GM19324 (cell line): ENCODE data around the gene APOO.
"Not testable (repeated sequence)": the region's sequence is repeated elsewhere in the genome, so short reads cannot be mapped to it uniquely, and the experiment has no call there.

Source experiments
- ATAC-seq: cut with Tn5 transposase; IDR thresholded peaks from one replicate; pipeline ENCODE4 v1.9.1; 2021; ENCODE audit warnings: mild to moderate bottlenecking, moderate library complexity; ENCODE audit not compliant: unreplicated experiment, low FRiP score

APOO gene

GRCh38 chrX:23907111-23907497 lies 634 bp downstream of the APOO start:
- ATAC-seq = no peak

- no peak for ATAC-seq
These were observed 3.6 kb downstream of the APOO start for GRCh38 chrX:23904096-23904495.

GRCh38 chrX:23902419-23902818 lies 5.3 kb downstream of the APOO start:
- ATAC-seq = no peak

- ATAC-seq = no peak
These were observed 5.9 kb downstream of the APOO start for GRCh38 chrX:23901805-23902204.

- no peak for ATAC-seq
These were observed 6.7 kb downstream of the APOO start for GRCh38 chrX:23901060-23901459.

- no peak for ATAC-seq
These were observed 7.4 kb downstream of the APOO start for GRCh38 chrX:23900220-23900797.

- no peak for ATAC-seq
These were observed 9.3 kb downstream of the APOO start for GRCh38 chrX:23898412-23898959.

GRCh38 chrX:23896981-23897380 lies 10.8 kb downstream of the APOO start:
- ATAC-seq = no peak

GRCh38 chrX:23896539-23896938 lies 11.2 kb downstream of the APOO start:
- ATAC-seq = not testable (repeated sequence)

GRCh38 chrX:23894993-23895392 lies 12.7 kb downstream of the APOO start:
- ATAC-seq = not testable (repeated sequence)

GRCh38 chrX:23890933-23891332 lies 16.8 kb downstream of the APOO start:
- no peak for ATAC-seq

- no peak for ATAC-seq
These were observed 18.7 kb downstream of the APOO start for GRCh38 chrX:23888887-23889501.

- no peak for ATAC-seq
These were observed 19.8 kb downstream of the APOO start for GRCh38 chrX:23887918-23888317.

GRCh38 chrX:23887451-23887850 lies 20.3 kb downstream of the APOO start:
- ATAC-seq = no peak

GRCh38 chrX:23885803-23886202 lies 21.9 kb downstream of the APOO start:
- no peak for ATAC-seq

GRCh38 chrX:23884427-23885024 lies 23.2 kb downstream of the APOO start:
- ATAC-seq = no peak

- ATAC-seq = no peak
These were observed 23.9 kb downstream of the APOO start for GRCh38 chrX:23883737-23884354.

- ATAC-seq = no peak
These were observed 28.2 kb downstream of the APOO start for GRCh38 chrX:23879380-23880090.

- no peak for ATAC-seq
These were observed 35.7 kb downstream of the APOO start for GRCh38 chrX:23871905-23872546.

GRCh38 chrX:23870041-23870440 lies 37.7 kb downstream of the APOO start:
- ATAC-seq = no peak
